ENCODE results near the gene ZC3H18.

GRCh38 chr16:88560714-88561484, 9.3 kb upstream of the ZC3H18 start:
- no peak for TF ChIP-seq ZNF138 (CRISPR knock-in tag; conservative IDR thresholded peaks at IDR 0.05)
- TF ChIP-seq CTCF (IDR thresholded peaks at IDR 0.05) = no peak
- TF ChIP-seq NFE2L1 (CRISPR knock-in tag; IDR thresholded peaks at IDR 0.05) = peak; percentile 99
- TF ChIP-seq USF1 (CRISPR knock-in tag; IDR thresholded peaks at IDR 0.05) = peak; percentile 93
- peak; percentile 99 for TF ChIP-seq SMAD3 (CRISPR knock-in tag; IDR thresholded peaks at IDR 0.05; ENCODE audit: borderline replicate concordance)
- peak; percentile 92; the same call in 1 of the 2 replicates for TF ChIP-seq MAX (CRISPR knock-in tag; IDR thresholded peaks at IDR 0.05)

Measured in WTC11 (cell line).